SK-N-SH treated with all-trans-retinoic acid at 6 μM for 48 hours (cell line): ENCODE data around the gene ANO6.

Source experiments
- ATAC-seq: fragments of 200-7000 bp; cut with Tn5 transposase; 3 replicates; pipeline ENCODE4 v1.9.1; 2020; ENCODE audit warnings: mild to moderate bottlenecking, moderate library complexity
- ARNTL ChIP-seq: fragments of 450-650 bp; formaldehyde crosslinking; IDR thresholded peaks from 2 replicates; pipeline ENCODE4 v1.5.0; 2020; ENCODE audit warnings: low read depth, mild to moderate bottlenecking, moderate library complexity, borderline replicate concordance
- BACH2 ChIP-seq: fragments of 250-450 bp; sonication (Bioruptor Pico); IDR thresholded peaks from 2 replicates; pipeline ENCODE4 v1.9.0; 2021; ENCODE audit warnings: mild to moderate bottlenecking, borderline replicate concordance
- CREB5 ChIP-seq: fragments of 250-450 bp; sonication (Bioruptor Pico); IDR thresholded peaks from 2 replicates; pipeline ENCODE4 v1.5.1; 2020; ENCODE audit warnings: low read depth, mild to moderate bottlenecking, moderate library complexity
- CSDC2 ChIP-seq: fragments of 250-450 bp; sonication (Bioruptor Pico); IDR thresholded peaks from 2 replicates; pipeline ENCODE4 v1.5.0; 2020; ENCODE audit warnings: mild to moderate bottlenecking, moderate library complexity
- CSRNP3 ChIP-seq: fragments of 250-450 bp; sonication (Bioruptor Pico); IDR thresholded peaks from 2 replicates; pipeline ENCODE4 v1.5.1; 2021; ENCODE audit warnings: mild to moderate bottlenecking, moderate library complexity
- ESRRG ChIP-seq: fragments of 250-450 bp; sonication (Bioruptor Pico); IDR thresholded peaks from 2 replicates; pipeline ENCODE4 v1.6.1; 2021; ENCODE audit warnings: mild to moderate bottlenecking
- GLIS3 ChIP-seq: fragments of 250-450 bp; sonication (Bioruptor Pico); IDR thresholded peaks from 2 replicates; pipeline ENCODE4 v1.5.0; 2020; ENCODE audit warnings: mild to moderate bottlenecking, moderate library complexity
- OSR1 ChIP-seq: fragments of 250-450 bp; sonication (Bioruptor Pico); IDR thresholded peaks from 2 replicates; pipeline ENCODE4 v1.8.0; 2022; ENCODE audit warnings: moderate library complexity, mild to moderate bottlenecking, inconsistent platforms
- PATZ1 ChIP-seq: fragments of 250-450 bp; sonication (Bioruptor Pico); IDR thresholded peaks from 2 replicates; pipeline ENCODE4 v1.8.0; 2020; ENCODE audit warnings: mild to moderate bottlenecking, moderate library complexity, borderline replicate concordance
- POU6F1 ChIP-seq: fragments of 250-450 bp; sonication (Bioruptor Pico); IDR thresholded peaks from 2 replicates; pipeline ENCODE4 v1.8.0; 2021; ENCODE audit warnings: low read depth, mild to moderate bottlenecking, moderate library complexity, borderline replicate concordance
- RARB ChIP-seq: fragments of 250-450 bp; sonication (Bioruptor Pico); IDR thresholded peaks from 2 replicates; pipeline ENCODE4 v1.8.0; 2021; ENCODE audit warnings: mild to moderate bottlenecking, moderate library complexity
- SNAI2 ChIP-seq: fragments of 250-450 bp; sonication (Bioruptor Pico); IDR thresholded peaks from 2 replicates; pipeline ENCODE4 v1.5.0; 2020; ENCODE audit warnings: mild to moderate bottlenecking, moderate library complexity
- TCF4 ChIP-seq: fragments of 250-450 bp; sonication (Bioruptor Pico); IDR thresholded peaks from 2 replicates; pipeline ENCODE4 v1.8.0; 2021; ENCODE audit warnings: mild to moderate bottlenecking, moderate library complexity, borderline replicate concordance
- TOX ChIP-seq: fragments of 250-450 bp; sonication (Bioruptor Pico); IDR thresholded peaks from 2 replicates; pipeline ENCODE4 v1.8.0; 2021; ENCODE audit warnings: mild to moderate bottlenecking, moderate library complexity, borderline replicate concordance
- TSHZ2 ChIP-seq: fragments of 250-450 bp; sonication (Bioruptor Pico); IDR thresholded peaks from 2 replicates; pipeline ENCODE4 v1.5.0; 2020; ENCODE audit warnings: mild to moderate bottlenecking, moderate library complexity
- ZC3H10 ChIP-seq: fragments of 250-450 bp; sonication (Bioruptor Pico); IDR thresholded peaks from 2 replicates; pipeline ENCODE4 v1.5.1; 2021; ENCODE audit warnings: mild to moderate bottlenecking, moderate library complexity
- ZFP3 ChIP-seq: fragments of 250-450 bp; sonication (Bioruptor Pico); IDR thresholded peaks from 2 replicates; pipeline ENCODE4 v1.5.0; 2020; ENCODE audit warnings: mild to moderate bottlenecking, moderate library complexity
- ZFP30 ChIP-seq: fragments of 450-650 bp; formaldehyde crosslinking; IDR thresholded peaks from 2 replicates; pipeline ENCODE4 v1.5.0; 2022; ENCODE audit warnings: mild to moderate bottlenecking, moderate library complexity
- ZNF565 ChIP-seq: fragments of 450-650 bp; formaldehyde crosslinking; conservative IDR thresholded peaks from 2 replicates; pipeline ENCODE4 v1.5.0; 2020; ENCODE audit warnings: low read depth, mild to moderate bottlenecking, moderate library complexity
- ZNF70 ChIP-seq: fragments of 450-650 bp; formaldehyde crosslinking; IDR thresholded peaks from 2 replicates; pipeline ENCODE4 v1.5.0; 2020; ENCODE audit warnings: mild to moderate bottlenecking, moderate library complexity
- ZNF8 ChIP-seq: fragments of 450-650 bp; formaldehyde crosslinking; IDR thresholded peaks from 2 replicates; pipeline ENCODE4 v1.5.0; 2020; ENCODE audit warnings: mild to moderate bottlenecking, moderate library complexity

The ANO6 gene

GRCh38 chr12:45337835-45338234 is 121.9 kb downstream of the ANO6 start:
- ATAC-seq = no peak
- TF ChIP-seq ESRRG (CRISPR knock-in tag) (no peak), BACH2 (CRISPR knock-in tag) (no peak), ZNF8 (CRISPR knock-in tag) (no peak), CSRNP3 (CRISPR knock-in tag) (no peak), TSHZ2 (no peak), CREB5 (CRISPR knock-in tag) (no peak), ZNF565 (CRISPR knock-in tag) (no peak), RARB (CRISPR knock-in tag) (no peak), ZNF70 (no peak), TCF4 (no peak), OSR1 (no peak), ARNTL (CRISPR knock-in tag) (no peak)
- TF ChIP-seq, all 23 proteins: peak for 0

- TF ChIP-seq ESRRG (CRISPR knock-in tag) = no peak
- TF ChIP-seq POU6F1 (CRISPR knock-in tag) = no peak
- TF ChIP-seq ZFP3 (CRISPR knock-in tag) = no peak
- TF ChIP-seq ZC3H10 = no peak
- TF ChIP-seq SNAI2 = no peak
- TF ChIP-seq CSDC2 (CRISPR knock-in tag) = no peak
- TF ChIP-seq OSR1 = no peak
- TF ChIP-seq TSHZ2 = no peak
- ATAC-seq = no peak
These were observed 122.4 kb downstream of the ANO6 start for GRCh38 chr12:45338272-45338671.

GRCh38 chr12:45339035-45339434 is 123.1 kb downstream of the ANO6 start:
- TF ChIP-seq CSDC2 (CRISPR knock-in tag) = no peak
- TF ChIP-seq RARB (CRISPR knock-in tag) = no peak
- no peak for TF ChIP-seq ZFP30 (CRISPR knock-in tag)
- no peak for TF ChIP-seq PATZ1 (CRISPR knock-in tag)
- no peak for TF ChIP-seq ZNF565 (CRISPR knock-in tag)
- no peak for TF ChIP-seq TOX (CRISPR knock-in tag)
- no peak for TF ChIP-seq ZNF70
- TF ChIP-seq GLIS3 (CRISPR knock-in tag) = no peak
- no peak for TF ChIP-seq BACH2 (CRISPR knock-in tag)
- no peak for TF ChIP-seq ARNTL (CRISPR knock-in tag)
- no peak for TF ChIP-seq ZNF8 (CRISPR knock-in tag)
- ATAC-seq = no peak
